Measurements from ENCODE around the gene AKAP8L.

DNA sequence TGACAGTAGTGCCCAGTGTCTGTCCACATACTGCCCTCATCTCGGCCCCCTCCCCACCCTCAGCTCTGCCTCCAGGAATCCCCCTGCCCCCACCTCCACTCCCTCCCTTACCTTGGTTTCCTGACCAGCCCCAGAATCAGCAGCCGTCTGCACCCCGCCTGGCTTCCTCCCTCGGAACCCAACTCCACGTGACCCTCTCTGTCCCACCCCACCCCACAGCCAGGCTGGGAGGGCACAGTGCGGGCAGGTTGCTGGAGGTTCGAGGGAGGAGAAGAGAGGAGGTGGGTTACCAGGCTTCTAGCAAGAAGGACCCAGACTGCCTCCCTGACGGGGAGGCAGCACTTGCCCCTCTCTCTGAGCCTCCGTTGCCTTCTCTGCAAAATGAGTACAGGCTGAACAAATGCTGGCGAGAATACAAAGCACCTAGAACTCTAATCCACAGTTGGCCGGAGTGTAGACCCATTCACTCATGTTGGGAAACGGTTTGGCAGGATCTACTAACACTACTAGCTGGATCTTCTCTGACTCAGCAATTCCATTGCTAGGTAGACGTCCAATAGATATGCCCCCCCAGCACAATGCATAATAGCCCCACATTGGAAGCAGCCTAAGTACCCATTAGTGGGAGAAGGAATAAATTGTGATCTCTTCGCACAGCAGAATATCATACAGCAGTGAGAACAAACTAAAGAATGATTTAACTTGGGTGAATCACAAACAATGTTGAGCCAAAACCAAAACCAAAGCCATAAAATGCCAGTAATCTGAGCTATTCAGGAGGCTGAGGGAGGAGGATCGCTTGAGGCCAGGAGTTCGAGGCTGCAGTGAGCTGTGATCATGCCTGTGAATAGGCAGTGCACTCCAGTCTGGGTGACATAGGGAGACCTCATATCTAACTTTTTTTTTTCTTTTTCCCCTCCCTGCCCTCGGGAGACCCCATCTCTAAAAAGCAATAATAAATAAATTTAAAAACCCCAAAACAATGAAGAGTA, 45.9 kb upstream of the AKAP8L start, which contains the start of gene RASAL3:
- TF ChIP-seq CTCF (IDR thresholded peaks at IDR 0.05; ENCODE audit: control extremely low read depth in 1 of 3, insufficient read depth in 1 of 3, low read depth in 1 of 3, low read length in 3 of 3) = no peak
- TF ChIP-seq HDAC6 (IDR thresholded peaks at IDR 0.05; ENCODE audit: low read depth, low read length) = no peak
- TF ChIP-seq, protein P1, sequence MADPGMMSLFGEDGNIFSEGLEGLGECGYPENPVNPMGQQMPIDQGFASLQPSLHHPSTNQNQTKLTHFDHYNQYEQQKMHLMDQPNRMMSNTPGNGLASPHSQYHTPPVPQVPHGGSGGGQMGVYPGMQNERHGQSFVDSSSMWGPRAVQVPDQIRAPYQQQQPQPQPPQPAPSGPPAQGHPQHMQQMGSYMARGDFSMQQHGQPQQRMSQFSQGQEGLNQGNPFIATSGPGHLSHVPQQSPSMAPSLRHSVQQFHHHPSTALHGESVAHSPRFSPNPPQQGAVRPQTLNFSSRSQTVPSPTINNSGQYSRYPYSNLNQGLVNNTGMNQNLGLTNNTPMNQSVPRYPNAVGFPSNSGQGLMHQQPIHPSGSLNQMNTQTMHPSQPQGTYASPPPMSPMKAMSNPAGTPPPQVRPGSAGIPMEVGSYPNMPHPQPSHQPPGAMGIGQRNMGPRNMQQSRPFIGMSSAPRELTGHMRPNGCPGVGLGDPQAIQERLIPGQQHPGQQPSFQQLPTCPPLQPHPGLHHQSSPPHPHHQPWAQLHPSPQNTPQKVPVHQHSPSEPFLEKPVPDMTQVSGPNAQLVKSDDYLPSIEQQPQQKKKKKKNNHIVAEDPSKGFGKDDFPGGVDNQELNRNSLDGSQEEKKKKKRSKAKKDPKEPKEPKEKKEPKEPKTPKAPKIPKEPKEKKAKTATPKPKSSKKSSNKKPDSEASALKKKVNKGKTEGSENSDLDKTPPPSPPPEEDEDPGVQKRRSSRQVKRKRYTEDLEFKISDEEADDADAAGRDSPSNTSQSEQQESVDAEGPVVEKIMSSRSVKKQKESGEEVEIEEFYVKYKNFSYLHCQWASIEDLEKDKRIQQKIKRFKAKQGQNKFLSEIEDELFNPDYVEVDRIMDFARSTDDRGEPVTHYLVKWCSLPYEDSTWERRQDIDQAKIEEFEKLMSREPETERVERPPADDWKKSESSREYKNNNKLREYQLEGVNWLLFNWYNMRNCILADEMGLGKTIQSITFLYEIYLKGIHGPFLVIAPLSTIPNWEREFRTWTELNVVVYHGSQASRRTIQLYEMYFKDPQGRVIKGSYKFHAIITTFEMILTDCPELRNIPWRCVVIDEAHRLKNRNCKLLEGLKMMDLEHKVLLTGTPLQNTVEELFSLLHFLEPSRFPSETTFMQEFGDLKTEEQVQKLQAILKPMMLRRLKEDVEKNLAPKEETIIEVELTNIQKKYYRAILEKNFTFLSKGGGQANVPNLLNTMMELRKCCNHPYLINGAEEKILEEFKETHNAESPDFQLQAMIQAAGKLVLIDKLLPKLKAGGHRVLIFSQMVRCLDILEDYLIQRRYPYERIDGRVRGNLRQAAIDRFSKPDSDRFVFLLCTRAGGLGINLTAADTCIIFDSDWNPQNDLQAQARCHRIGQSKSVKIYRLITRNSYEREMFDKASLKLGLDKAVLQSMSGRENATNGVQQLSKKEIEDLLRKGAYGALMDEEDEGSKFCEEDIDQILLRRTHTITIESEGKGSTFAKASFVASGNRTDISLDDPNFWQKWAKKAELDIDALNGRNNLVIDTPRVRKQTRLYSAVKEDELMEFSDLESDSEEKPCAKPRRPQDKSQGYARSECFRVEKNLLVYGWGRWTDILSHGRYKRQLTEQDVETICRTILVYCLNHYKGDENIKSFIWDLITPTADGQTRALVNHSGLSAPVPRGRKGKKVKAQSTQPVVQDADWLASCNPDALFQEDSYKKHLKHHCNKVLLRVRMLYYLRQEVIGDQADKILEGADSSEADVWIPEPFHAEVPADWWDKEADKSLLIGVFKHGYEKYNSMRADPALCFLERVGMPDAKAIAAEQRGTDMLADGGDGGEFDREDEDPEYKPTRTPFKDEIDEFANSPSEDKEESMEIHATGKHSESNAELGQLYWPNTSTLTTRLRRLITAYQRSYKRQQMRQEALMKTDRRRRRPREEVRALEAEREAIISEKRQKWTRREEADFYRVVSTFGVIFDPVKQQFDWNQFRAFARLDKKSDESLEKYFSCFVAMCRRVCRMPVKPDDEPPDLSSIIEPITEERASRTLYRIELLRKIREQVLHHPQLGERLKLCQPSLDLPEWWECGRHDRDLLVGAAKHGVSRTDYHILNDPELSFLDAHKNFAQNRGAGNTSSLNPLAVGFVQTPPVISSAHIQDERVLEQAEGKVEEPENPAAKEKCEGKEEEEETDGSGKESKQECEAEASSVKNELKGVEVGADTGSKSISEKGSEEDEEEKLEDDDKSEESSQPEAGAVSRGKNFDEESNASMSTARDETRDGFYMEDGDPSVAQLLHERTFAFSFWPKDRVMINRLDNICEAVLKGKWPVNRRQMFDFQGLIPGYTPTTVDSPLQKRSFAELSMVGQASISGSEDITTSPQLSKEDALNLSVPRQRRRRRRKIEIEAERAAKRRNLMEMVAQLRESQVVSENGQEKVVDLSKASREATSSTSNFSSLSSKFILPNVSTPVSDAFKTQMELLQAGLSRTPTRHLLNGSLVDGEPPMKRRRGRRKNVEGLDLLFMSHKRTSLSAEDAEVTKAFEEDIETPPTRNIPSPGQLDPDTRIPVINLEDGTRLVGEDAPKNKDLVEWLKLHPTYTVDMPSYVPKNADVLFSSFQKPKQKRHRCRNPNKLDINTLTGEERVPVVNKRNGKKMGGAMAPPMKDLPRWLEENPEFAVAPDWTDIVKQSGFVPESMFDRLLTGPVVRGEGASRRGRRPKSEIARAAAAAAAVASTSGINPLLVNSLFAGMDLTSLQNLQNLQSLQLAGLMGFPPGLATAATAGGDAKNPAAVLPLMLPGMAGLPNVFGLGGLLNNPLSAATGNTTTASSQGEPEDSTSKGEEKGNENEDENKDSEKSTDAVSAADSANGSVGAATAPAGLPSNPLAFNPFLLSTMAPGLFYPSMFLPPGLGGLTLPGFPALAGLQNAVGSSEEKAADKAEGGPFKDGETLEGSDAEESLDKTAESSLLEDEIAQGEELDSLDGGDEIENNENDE (IDR thresholded peaks at IDR 0.05; ENCODE audit: insufficient replicate concordance, low read length) = no peak
- no peak for TF ChIP-seq KDM5A (IDR thresholded peaks at IDR 0.05; ENCODE audit: low read length)

Data from H1 (cell line).